ENCODE data around the gene KLC3.
"Not testable (repeated sequence)": the region's sequence is repeated elsewhere in the genome, so short reads cannot be mapped to it uniquely, and the experiment has no call there.

The KLC3 gene

GRCh38 chr19:45320997-45321775, 19.4 kb upstream of the KLC3 start:
- no peak for DNase-seq (ENCODE audit: low read depth)

GRCh38 chr19:45321848-45322247, 18.7 kb upstream of the KLC3 start:
- no peak for DNase-seq (ENCODE audit: low read depth)

GRCh38 chr19:45322311-45322710, 18.2 kb upstream of the KLC3 start:
- DNase-seq (ENCODE audit: low read depth), result no peak

- DNase-seq (ENCODE audit: low read depth), result no peak
These were observed 17.7 kb upstream of the KLC3 start, which contains the start of gene CKM for GRCh38 chr19:45322744-45323281. TSS of gene CKM (minus strand) at chr19:45322875. CDS start at chr19:45319713, 3,162 bp downstream.

GRCh38 chr19:45323671-45324081, 16.9 kb upstream of the KLC3 start:
- DNase-seq (ENCODE audit: low read depth), result no peak

GRCh38 chr19:45324349-45324907, 16.1 kb upstream of the KLC3 start:
- no peak for DNase-seq (ENCODE audit: low read depth)

GRCh38 chr19:45327404-45328143, 13.0 kb upstream of the KLC3 start:
- no peak for DNase-seq (ENCODE audit: low read depth)

GRCh38 chr19:45331411-45331810, 9.1 kb upstream of the KLC3 start:
- no peak for DNase-seq (ENCODE audit: low read depth)

- no peak for DNase-seq (ENCODE audit: low read depth)
These were observed 6.8 kb upstream of the KLC3 start for GRCh38 chr19:45333609-45334303.

GRCh38 chr19:45334881-45335280, 5.7 kb upstream of the KLC3 start:
- DNase-seq (ENCODE audit: low read depth), result not testable (repeated sequence)

GRCh38 chr19:45336696-45337251, 3.8 kb upstream of the KLC3 start:
- DNase-seq (ENCODE audit: low read depth), result no peak

- no peak for DNase-seq (ENCODE audit: low read depth)
These were observed 921 bp upstream of the KLC3 start for GRCh38 chr19:45339629-45340028.

- DNase-seq (ENCODE audit: low read depth), result no peak
These were observed 426 bp downstream of the KLC3 start for GRCh38 chr19:45340899-45341453.

- no peak for DNase-seq (ENCODE audit: low read depth)
These were observed 2.4 kb downstream of the KLC3 start for GRCh38 chr19:45342911-45343310.

- no peak for DNase-seq (ENCODE audit: low read depth)
These were observed 4.3 kb downstream of the KLC3 start for GRCh38 chr19:45344621-45345505.

- no peak for DNase-seq (ENCODE audit: low read depth)
These were observed 4.9 kb downstream of the KLC3 start for GRCh38 chr19:45345506-45345860.

- no peak for DNase-seq (ENCODE audit: low read depth)
These were observed 5.9 kb downstream of the KLC3 start for GRCh38 chr19:45346449-45346848.

GRCh38 chr19:45347570-45348366, 7.2 kb downstream of the KLC3 start:
- DNase-seq (ENCODE audit: low read depth), result no peak

GRCh38 chr19:45348367-45349125, 8.0 kb downstream of the KLC3 start:
- no peak for DNase-seq (ENCODE audit: low read depth)
